GM06990 (cell line): ENCODE data around the gene ZNF606.
"Not testable (repeated sequence)": the region's sequence is repeated elsewhere in the genome, so short reads cannot be mapped to it uniquely, and the experiment has no call there.

Experiments
- DNase-seq: peaks from one replicate; pipeline ENCODE4 v3.0.0-alpha.2; 2011; ENCODE audit not compliant: insufficient read length; ENCODE audit errors: extremely low read depth
- H3K27me3 ChIP-seq: replicated peaks from 2 replicates; pipeline ENCODE4 v1.6.0; 2011; ENCODE audit warnings: low read length; ENCODE audit not compliant: control insufficient read depth, insufficient read depth
- H3K36me3 ChIP-seq: 2 replicates; pipeline ENCODE4 v1.5.1; 2011; ENCODE audit warnings: low read length; ENCODE audit not compliant: control insufficient read depth, insufficient read depth
- H3K4me3 ChIP-seq: replicated peaks from 2 replicates; pipeline ENCODE4 v1.5.1; 2011; ENCODE audit warnings: low read depth, mild to moderate bottlenecking, control low read depth, low read length
- TF ChIP-seq, protein P1 (sequence below): IDR thresholded peaks from 2 replicates; pipeline ENCODE4 v1.5.1; 2011; ENCODE audit warnings: low read length, control low read depth, mild to moderate bottlenecking, inconsistent platforms; ENCODE audit not compliant: insufficient read depth, poor library complexity, severe bottlenecking

Gene ZNF606

GRCh38 chr19:58009301-58009665, 6.7 kb upstream of the ZNF606 start:
- H3K27me3 ChIP-seq: no peaks in the 10 kb centered on the region
- no peak for DNase-seq
- TF ChIP-seq, protein P1, sequence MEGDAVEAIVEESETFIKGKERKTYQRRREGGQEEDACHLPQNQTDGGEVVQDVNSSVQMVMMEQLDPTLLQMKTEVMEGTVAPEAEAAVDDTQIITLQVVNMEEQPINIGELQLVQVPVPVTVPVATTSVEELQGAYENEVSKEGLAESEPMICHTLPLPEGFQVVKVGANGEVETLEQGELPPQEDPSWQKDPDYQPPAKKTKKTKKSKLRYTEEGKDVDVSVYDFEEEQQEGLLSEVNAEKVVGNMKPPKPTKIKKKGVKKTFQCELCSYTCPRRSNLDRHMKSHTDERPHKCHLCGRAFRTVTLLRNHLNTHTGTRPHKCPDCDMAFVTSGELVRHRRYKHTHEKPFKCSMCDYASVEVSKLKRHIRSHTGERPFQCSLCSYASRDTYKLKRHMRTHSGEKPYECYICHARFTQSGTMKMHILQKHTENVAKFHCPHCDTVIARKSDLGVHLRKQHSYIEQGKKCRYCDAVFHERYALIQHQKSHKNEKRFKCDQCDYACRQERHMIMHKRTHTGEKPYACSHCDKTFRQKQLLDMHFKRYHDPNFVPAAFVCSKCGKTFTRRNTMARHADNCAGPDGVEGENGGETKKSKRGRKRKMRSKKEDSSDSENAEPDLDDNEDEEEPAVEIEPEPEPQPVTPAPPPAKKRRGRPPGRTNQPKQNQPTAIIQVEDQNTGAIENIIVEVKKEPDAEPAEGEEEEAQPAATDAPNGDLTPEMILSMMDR: no peak
- no peaks in the 10 kb centered on the region for H3K36me3 ChIP-seq
- no peak overlapping the region for H3K4me3 ChIP-seq

- DNase-seq, H3K27me3 ChIP-seq, H3K4me3 ChIP-seq, H3K36me3 ChIP-seq: not testable (repeated sequence)
These were observed 6.3 kb upstream of the ZNF606 start for GRCh38 chr19:58008877-58009276.

GRCh38 chr19:58007285-58007684, 4.7 kb upstream of the ZNF606 start:
- Histone ChIP-seq H3K36me3 (no peaks in the 10 kb centered on the region), H3K4me3 (no peak overlapping the region), H3K27me3 (no peaks in the 10 kb centered on the region)
- TF ChIP-seq, protein P1: no peak
- DNase-seq: no peak

DNA sequence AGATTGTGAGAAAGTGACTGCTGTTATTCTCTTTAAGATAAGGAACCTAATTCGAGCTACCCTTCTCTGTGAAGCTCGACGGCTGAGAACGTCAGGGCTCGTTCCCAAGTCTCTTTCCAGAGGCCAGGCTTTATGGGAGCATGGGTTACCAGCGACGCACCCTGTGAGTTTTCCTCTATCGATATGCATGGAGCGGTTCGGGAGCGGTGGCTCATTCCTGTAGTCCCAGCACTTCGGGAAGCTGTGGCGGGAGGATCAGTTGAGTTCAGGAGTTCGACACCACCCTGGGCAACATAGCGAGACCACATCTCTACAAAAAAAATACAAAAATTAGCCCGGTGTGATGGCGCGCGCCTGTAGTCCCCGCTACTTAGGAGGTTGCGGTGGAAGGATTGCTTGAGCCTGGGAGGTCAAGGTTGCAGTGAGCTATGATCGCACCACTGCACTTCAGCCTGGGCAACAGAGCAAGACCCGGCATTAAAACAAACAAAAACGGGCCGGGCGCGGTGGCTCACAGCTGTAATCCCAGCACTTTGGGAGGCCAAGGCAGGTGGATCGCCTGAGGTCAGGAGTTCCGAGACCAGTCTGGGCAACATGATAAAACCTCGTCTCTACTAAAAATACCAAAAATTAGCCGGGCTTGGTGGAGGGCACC, 681 bp upstream of the ZNF606 start:
- Histone ChIP-seq H3K27me3 (no peaks in the 10 kb centered on the region), H3K4me3 (peak overlapping the region; percentile 77), H3K36me3 (peaks cover 14% of the 10 kb centered on the region)
- no peak for DNase-seq
- TF ChIP-seq, protein P1: no peak

DNA sequence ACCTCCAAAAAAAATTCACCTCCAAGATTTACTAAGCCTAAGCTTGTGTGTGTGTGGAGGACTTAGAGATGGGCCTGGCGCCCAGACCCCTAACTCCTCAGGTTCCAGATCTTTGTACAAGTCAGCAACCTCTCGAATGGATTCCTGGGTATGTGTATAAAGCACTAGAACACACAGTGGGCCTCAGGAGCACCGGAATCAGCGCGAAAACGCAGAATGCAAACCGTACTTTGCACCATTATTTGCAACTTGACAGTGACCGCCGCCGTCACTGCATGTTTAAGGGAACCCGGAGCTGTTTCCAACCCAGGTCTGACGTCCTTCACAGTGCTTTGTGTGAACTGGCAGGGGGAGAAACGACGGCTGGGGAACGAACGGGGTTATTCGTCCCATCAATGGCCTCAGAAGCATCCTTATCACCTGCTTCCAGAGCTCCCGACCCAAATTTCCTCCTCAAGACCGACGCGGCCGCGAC, 688 bp downstream of the ZNF606 start:
- DNase-seq: no peak
- TF ChIP-seq, protein P1: no peak
- peaks cover 14% of the 10 kb centered on the region for H3K36me3 ChIP-seq

DNA sequence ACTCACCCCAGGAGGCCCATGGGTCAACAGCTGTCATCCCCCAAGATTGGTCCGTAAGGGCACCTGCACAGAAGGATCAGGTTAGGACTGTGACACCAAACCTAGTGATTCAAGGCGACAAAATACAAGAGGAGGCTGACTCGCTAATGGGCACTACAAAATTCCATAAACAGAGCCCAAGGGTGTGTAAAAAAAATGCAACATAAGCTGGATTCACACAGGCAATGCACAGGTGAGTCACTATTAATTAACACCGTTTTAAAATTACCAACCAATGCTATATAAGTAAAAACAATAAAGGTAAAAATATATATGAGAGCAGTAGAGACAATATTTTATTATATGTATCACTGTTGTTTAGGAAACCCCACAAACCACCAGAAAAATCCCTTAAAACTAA, 1.9 kb downstream of the ZNF606 start:
- no peak overlapping the region for H3K4me3 ChIP-seq
- peaks cover 14% of the 10 kb centered on the region for H3K36me3 ChIP-seq
- TF ChIP-seq, protein P1: no peak
- no peak for DNase-seq
- no peaks in the 10 kb centered on the region for H3K27me3 ChIP-seq

More for the DNA sequence above, 688 bp downstream of the ZNF606 start:
- H3K27me3 ChIP-seq: no peaks in the 10 kb centered on the region
- peak overlapping the region; percentile 77 for H3K4me3 ChIP-seq
